ENCODE data around the gene TEX54.

DNA sequence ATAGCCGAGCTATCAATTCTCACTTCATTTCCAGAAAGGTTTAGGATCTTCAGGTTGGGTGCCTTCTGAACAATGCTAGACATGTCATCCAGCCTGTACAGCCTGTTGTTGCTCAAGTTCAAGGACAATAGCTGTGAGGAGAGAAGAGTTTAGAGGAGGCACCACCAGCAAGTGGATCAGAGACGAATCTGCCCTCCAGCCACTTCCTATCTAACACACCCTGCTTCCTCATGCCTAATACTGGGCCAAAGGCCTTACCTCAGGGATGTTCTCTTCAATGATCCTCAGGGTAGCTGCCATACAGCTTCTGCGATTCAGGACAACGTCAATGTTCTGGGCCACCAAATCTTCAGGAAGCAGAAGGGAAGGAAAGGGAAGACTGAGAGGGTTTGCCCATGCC, 31.6 kb downstream of the TEX54 start:
- TF ChIP-seq, protein P1, sequence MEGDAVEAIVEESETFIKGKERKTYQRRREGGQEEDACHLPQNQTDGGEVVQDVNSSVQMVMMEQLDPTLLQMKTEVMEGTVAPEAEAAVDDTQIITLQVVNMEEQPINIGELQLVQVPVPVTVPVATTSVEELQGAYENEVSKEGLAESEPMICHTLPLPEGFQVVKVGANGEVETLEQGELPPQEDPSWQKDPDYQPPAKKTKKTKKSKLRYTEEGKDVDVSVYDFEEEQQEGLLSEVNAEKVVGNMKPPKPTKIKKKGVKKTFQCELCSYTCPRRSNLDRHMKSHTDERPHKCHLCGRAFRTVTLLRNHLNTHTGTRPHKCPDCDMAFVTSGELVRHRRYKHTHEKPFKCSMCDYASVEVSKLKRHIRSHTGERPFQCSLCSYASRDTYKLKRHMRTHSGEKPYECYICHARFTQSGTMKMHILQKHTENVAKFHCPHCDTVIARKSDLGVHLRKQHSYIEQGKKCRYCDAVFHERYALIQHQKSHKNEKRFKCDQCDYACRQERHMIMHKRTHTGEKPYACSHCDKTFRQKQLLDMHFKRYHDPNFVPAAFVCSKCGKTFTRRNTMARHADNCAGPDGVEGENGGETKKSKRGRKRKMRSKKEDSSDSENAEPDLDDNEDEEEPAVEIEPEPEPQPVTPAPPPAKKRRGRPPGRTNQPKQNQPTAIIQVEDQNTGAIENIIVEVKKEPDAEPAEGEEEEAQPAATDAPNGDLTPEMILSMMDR (conservative IDR thresholded peaks at IDR 0.05; ENCODE audit: low read depth, low read length), result no peak
- TF ChIP-seq RAD21 (IDR thresholded peaks at IDR 0.05; ENCODE audit: low read length) (no peak), NFE2L2 (IDR thresholded peaks at IDR 0.05; ENCODE audit: low read depth, low read length) (no peak), SMC3 (IDR thresholded peaks at IDR 0.05; ENCODE audit: low read depth, low read length) (no peak), MAZ (IDR thresholded peaks at IDR 0.05; ENCODE audit: borderline replicate concordance, low read depth, low read length) (no peak), MAFK (IDR thresholded peaks at IDR 0.05; ENCODE audit: low read depth, low read length) (no peak), RCOR1 (IDR thresholded peaks at IDR 0.05; ENCODE audit: insufficient replicate concordance, low read length) (no peak), RFX5 (IDR thresholded peaks at IDR 0.05; ENCODE audit: low read depth, low read length) (no peak), POLR2A (IDR thresholded peaks at IDR 0.05; ENCODE audit: low read depth, low read length) (no peak)
- TF ChIP-seq, protein P2, sequence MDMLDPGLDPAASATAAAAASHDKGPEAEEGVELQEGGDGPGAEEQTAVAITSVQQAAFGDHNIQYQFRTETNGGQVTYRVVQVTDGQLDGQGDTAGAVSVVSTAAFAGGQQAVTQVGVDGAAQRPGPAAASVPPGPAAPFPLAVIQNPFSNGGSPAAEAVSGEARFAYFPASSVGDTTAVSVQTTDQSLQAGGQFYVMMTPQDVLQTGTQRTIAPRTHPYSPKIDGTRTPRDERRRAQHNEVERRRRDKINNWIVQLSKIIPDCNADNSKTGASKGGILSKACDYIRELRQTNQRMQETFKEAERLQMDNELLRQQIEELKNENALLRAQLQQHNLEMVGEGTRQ (IDR thresholded peaks at IDR 0.05; ENCODE audit: low read depth, low read length), result no peak
